PFSK-1 (cell line): Measurements from ENCODE around the gene MINDY4.

ENCODE experiments used
- FOXP2 ChIP-seq: optimal IDR thresholded peaks from 2 replicates; pipeline ENCODE3; 2011; ENCODE audit warnings: borderline replicate concordance, control low read depth, inconsistent platforms; ENCODE audit not compliant: insufficient read depth; ENCODE audit errors: extremely low read length, extremely low read depth
- POLR2AphosphoS5 ChIP-seq: IDR thresholded peaks from 2 replicates; pipeline ENCODE4 v1.6.1; 2012; ENCODE audit warnings: low read depth, mild to moderate bottlenecking, control low read depth, low read length, moderate library complexity
- SIN3A ChIP-seq: IDR thresholded peaks from 2 replicates; pipeline ENCODE4 v1.6.1; 2012; ENCODE audit warnings: mild to moderate bottlenecking, low read length, moderate library complexity, borderline replicate concordance; ENCODE audit not compliant: insufficient read depth
- TAF1 ChIP-seq: IDR thresholded peaks from 2 replicates; pipeline ENCODE4 v1.6.1; 2012; ENCODE audit warnings: low read length, control low read depth, borderline replicate concordance; ENCODE audit not compliant: insufficient read depth
- TF ChIP-seq, protein P1 (sequence below), 2 experiments: IDR thresholded peaks; 2 replicates each; pipeline versions ENCODE4 v1.6.1 to v1.8.0; 2011 to 2012; ENCODE audit warnings: low read depth in 2 of 2, low read length in 2 of 2, control low read depth in 1 of 2, inconsistent platforms in 1 of 2, mild to moderate bottlenecking in 1 of 2, moderate library complexity in 1 of 2; ENCODE audit not compliant: insufficient read depth in 1 of 2

Gene MINDY4

GRCh38 chr7:30814700-30815387, 43.6 kb downstream of the MINDY4 start:
- TF ChIP-seq FOXP2 (no peak), TAF1 (no peak), POLR2AphosphoS5 (no peak), SIN3A (no peak)
- TF ChIP-seq, protein P1, sequence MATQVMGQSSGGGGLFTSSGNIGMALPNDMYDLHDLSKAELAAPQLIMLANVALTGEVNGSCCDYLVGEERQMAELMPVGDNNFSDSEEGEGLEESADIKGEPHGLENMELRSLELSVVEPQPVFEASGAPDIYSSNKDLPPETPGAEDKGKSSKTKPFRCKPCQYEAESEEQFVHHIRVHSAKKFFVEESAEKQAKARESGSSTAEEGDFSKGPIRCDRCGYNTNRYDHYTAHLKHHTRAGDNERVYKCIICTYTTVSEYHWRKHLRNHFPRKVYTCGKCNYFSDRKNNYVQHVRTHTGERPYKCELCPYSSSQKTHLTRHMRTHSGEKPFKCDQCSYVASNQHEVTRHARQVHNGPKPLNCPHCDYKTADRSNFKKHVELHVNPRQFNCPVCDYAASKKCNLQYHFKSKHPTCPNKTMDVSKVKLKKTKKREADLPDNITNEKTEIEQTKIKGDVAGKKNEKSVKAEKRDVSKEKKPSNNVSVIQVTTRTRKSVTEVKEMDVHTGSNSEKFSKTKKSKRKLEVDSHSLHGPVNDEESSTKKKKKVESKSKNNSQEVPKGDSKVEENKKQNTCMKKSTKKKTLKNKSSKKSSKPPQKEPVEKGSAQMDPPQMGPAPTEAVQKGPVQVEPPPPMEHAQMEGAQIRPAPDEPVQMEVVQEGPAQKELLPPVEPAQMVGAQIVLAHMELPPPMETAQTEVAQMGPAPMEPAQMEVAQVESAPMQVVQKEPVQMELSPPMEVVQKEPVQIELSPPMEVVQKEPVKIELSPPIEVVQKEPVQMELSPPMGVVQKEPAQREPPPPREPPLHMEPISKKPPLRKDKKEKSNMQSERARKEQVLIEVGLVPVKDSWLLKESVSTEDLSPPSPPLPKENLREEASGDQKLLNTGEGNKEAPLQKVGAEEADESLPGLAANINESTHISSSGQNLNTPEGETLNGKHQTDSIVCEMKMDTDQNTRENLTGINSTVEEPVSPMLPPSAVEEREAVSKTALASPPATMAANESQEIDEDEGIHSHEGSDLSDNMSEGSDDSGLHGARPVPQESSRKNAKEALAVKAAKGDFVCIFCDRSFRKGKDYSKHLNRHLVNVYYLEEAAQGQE (IDR thresholded peaks at IDR 0.05; ENCODE audit: insufficient read depth in 1 of 2, low read depth in 2 of 2, low read length in 2 of 2) = no peak

GRCh38 chr7:30815388-30815854, 44.2 kb downstream of the MINDY4 start:
- no peak for TF ChIP-seq FOXP2
- TF ChIP-seq, protein P1 (IDR thresholded peaks at IDR 0.05; ENCODE audit: insufficient read depth in 1 of 2, low read depth in 2 of 2, low read length in 2 of 2) = no peak
- no peak for TF ChIP-seq TAF1
- TF ChIP-seq SIN3A = no peak
- no peak for TF ChIP-seq POLR2AphosphoS5

GRCh38 chr7:30815951-30816644, 44.9 kb downstream of the MINDY4 start:
- TF ChIP-seq TAF1 (no peak), SIN3A (no peak), POLR2AphosphoS5 (no peak), FOXP2 (no peak)
- TF ChIP-seq, protein P1 (IDR thresholded peaks at IDR 0.05; ENCODE audit: insufficient read depth in 1 of 2, low read depth in 2 of 2, low read length in 2 of 2) = no peak

DNA sequence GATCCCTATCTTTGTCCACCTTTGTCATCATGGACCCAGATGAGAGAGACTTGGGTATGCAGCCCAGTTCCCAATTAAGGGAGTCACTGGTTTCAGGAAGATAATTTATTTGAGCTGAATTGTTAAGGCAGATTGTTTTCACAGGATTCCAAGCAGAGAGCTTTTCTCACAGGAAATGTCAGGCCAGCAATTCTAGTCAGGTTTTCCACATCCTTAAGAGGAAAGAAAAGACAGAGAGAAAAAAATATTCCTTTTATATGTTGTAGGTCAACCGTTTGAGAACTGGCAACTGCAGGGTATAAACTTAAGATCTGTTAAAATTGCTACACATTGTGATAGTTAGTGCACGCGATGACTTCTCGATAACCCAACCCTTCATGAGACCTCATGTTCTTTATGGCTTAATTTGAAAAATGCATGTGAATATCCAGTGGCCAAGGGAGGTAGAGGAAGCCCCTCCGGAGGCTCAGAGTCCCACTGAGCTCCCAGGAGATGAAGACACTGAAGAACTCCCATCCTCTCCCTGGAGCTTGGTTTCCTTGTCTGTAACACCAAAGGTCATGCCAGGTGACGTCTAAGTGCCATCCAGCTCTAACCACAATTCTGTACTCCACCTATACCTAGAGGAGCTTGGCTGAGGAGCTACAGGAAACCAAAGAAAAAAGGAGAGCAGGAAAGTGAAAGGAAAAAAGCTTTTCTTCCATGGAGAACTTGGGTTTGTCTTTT, 45.6 kb downstream of the MINDY4 start:
- TF ChIP-seq, protein P1 (IDR thresholded peaks at IDR 0.05; ENCODE audit: insufficient read depth in 1 of 2, low read depth in 2 of 2, low read length in 2 of 2) = no peak
- no peak for TF ChIP-seq POLR2AphosphoS5
- TF ChIP-seq SIN3A = no peak
- no peak for TF ChIP-seq FOXP2
- no peak for TF ChIP-seq TAF1
